Inferior parietal cortex (tissue), 1 donor: ENCODE results near the gene CLN6.

Experiments used
- DNase-seq: peaks from one replicate; pipeline ENCODE4 v3.0.0-alpha.2; 2016; ENCODE audit errors: extremely low spot score

CLN6 gene

GRCh38 chr15:68229386-68230156 lies at the start of gene CLN6:
Gene CLN6, minus strand, starts transcription at chr15:68229728. Its CDS starts 144 bp downstream, at chr15:68229584.
- peak; percentile 70 for DNase-seq

GRCh38 chr15:68278595-68279405 lies 49.3 kb upstream of the CLN6 start:
- DNase-seq = no peak

DNA sequence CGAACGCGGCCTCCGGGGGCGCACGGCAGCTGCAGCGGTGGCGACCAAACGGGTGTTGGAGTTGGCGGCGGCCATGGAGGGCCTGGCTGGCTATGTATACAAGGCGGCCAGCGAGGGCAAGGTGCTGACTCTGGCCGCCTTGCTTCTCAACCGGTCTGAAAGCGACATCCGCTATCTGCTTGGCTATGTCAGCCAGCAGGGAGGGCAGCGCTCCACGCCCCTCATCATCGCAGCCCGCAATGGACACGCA lies 48.7 kb upstream of the CLN6 start:
- no peak for DNase-seq

GRCh38 chr15:68277603-68278344 lies 48.2 kb upstream of the CLN6 start, which contains the start of gene FEM1B:
Gene FEM1B, plus strand, starts transcription at chr15:68277745. Its CDS starts 673 bp downstream, at chr15:68278418.
- peak; percentile 92 for DNase-seq

DNA sequence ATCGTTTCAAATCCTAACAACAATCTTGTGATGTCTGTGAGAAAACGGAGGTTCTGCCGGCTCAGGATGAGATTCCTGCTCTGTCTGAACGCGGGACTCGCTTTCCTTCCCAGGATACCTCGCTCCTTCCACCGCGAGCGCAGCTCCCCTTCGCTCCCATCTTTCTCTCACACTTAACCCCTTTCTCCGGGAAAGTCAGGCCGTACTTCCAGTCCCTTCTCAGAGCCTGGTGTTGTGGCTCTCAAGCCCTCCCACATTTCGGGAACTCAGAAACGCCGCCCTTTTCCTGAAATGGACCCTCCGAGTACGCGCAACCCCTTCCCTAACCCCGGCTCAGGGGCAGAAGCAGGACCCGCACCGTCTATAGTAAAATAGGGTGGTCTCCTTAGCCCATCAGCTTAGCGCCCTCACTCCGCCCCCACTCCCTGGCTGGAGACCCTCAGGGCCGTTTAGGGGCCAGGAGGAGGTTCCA lies 47.6 kb upstream of the CLN6 start:
- DNase-seq = peak; percentile 68

- no peak for DNase-seq
Measured at GRCh38 chr15:68276668-68277067, 47.1 kb upstream of the CLN6 start.

- DNase-seq = no peak
Measured at GRCh38 chr15:68275165-68275746, 45.7 kb upstream of the CLN6 start.

DNA sequence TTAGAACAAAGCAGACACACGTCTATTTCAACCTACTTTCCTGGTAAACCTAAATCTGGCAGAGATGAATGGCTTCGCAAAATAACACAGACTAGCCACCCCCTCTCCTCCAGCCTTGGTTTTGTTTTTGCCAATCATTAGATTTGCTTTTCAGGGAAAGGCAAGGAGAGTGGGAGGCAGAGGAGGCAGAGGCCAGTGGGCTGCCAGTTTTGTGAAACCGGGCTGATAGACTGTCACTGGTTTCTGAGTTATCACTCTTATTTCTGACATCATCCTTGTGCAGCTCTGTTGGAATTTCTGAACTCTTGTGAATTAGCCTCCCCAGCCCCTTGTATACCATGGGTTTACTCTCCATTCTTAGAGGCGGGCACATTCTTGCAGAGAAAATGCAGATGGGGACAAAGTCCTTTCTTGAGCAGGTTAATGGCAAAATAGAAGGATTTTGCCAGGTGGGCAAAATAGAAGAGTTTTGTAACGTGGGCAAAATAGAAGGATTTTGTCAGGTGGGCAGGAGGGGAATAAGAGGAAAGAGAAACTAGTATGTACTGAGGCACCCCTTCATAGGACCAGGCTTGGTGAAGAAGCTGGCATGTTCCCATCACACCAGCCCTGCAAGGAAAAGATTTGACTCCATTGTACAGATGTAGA lies 44.8 kb upstream of the CLN6 start:
- no peak for DNase-seq

DNA sequence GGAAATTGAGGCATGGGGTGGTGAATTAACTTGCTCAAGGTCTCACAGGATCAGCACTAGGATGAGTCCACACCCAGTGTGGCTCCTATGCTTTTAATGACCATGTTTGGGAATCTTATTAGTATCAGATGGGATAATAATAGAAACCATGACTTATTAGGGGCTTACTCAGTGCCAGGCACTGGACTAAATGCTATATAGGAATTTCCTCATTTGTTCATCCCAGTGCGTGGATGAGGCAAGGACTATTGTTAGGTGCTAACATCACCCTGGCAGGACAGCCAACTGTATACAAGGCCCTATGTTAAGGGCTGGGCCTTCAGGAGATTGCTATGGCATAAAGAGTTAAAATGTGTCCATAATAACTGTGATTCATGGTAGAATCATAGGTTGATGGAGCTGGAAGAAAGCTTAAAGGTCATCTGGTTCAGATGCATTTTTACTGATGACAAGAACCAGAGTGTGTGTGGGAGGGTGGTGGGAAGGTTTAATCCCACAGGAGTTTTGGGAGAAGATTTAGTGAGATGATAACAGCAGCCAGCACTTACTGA lies 43.3 kb upstream of the CLN6 start:
- DNase-seq = no peak

DNA sequence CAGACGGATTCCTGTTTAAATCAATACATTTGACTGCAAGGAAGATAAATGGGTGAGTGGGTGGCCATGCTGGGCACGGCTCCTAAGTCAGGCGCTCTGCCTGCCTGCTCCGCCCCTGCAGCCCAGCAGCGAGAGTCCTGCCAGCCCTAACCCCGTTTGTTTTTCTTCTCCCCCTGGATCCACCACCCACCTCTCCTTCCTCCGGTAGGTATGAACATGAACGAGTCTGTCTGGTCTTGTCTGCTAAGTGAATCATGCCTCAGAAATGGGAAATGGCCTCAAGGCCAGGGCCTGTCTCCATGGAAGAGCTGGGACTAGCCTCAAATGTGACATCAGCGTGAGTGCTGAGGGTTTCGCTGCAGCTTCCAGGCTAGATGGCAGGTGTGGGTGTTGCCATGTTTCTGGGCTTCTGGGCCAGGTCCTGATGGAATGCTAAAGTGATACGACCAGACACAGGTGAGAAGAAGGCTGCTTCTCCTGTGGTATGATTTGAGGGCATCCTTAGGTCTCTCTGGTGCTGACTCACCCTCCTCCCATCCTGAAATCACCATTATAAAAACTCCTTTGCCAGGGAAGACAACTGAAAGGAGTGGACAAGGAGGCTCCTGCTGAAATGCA lies 42.4 kb upstream of the CLN6 start:
- peak; percentile 63 for DNase-seq

GRCh38 chr15:68268405-68268804 lies 38.9 kb upstream of the CLN6 start:
- no peak for DNase-seq

- no peak for DNase-seq
Measured at GRCh38 chr15:68265674-68266073, 36.1 kb upstream of the CLN6 start.

- DNase-seq = no peak
Measured at GRCh38 chr15:68265081-68265480, 35.6 kb upstream of the CLN6 start.

DNA sequence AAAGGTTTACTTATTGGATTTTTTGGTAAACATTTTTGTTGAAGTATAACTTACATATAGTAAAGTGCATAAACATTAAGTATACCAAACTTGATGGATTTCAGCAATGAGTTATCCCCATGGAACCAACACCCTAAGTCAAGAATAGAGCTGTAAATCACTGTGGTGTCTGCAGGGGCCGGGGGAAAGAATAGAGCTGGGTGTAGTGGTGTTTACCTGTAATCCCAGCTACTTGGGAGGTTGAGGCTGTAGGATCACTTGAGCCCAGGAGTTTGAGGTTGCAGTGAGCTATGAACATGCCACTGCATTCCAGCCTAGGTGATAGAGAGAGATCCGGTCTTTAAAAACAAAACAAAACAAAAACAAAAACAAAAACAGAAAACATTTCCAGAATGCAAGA lies 34.8 kb upstream of the CLN6 start:
- DNase-seq = no peak

DNA sequence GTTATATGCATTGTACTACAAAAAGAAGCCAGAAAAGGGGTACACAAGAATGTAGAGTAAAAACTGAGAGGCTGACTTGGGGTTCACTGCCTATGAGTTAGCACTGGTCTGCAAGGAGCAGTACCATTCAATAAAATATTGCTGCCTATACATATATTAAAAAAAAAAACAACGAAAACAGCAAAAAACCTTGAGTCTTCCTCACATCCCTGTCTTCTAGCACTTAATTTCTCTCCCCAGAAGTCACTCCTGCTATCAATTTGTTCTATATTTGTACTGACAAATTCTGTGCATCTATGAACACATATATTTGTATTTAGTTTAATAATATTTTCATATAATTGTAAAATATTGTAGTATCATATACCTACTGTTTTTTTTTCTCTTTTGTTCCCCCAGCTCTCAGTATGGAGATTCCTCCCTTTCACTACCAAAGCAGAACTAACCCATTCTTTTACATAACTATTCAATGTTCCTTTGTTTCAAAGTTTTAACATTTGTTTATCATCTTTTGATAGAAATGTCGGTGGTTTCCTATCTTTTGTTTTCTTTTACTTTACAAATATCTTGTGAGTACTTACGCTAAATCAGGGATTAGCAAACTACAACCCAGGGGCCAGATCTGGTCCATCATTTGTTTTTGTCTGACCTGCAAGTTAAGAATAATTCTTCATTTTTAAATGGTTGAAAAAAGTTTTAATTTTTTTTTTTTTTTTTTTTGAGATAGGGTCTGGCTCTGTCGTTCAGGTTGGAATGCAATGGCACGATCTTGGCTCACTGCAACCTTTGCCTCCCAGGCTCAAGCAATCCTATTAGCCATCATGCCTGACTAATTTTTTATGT lies 33.2 kb upstream of the CLN6 start:
- DNase-seq = no peak

- DNase-seq = no peak
Measured at GRCh38 chr15:68261980-68262379, 32.5 kb upstream of the CLN6 start.

DNA sequence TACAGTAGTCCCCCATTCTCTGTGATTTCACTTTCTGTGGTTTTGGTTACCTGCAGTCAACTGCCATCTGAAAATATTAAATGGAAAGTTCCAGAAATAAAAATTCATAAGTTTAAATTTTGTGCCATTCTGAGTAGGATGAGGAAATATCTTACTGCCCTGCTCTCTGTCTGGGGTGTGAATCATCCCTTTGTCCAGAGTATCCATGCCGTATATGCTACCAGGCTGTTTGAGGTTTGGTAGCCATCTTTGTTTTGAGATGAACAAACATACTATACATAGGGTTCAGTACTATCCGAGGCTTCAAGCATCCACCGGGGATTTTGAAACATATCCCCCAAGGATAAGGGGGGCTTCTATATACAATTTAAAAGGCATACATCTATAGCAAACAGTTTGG lies 31.7 kb upstream of the CLN6 start:
- DNase-seq = no peak

GRCh38 chr15:68259883-68260282 lies 30.4 kb upstream of the CLN6 start:
- DNase-seq = no peak

- no peak for DNase-seq
Measured at GRCh38 chr15:68258692-68259091, 29.2 kb upstream of the CLN6 start.
